ENCODE results near the gene IL1RAPL1.

The IL1RAPL1 gene

GRCh38 chrX:29422034-29422433 is 834.8 kb downstream of the IL1RAPL1 start:
- ChIA-PET POLR2A (no interaction called here), CTCF (no interaction called here)
- Histone ChIP-seq H3K9me3 (ENCODE audit: control extremely low read depth in 1 of 5, control insufficient read depth in 4 of 5, insufficient read depth in 2 of 5, low read depth in 1 of 5, low read length in 4 of 5) (peaks cover 0 to under 1% (median 0%) of the 10 kb centered on the region in 5 experiments), H3K27ac (ENCODE audit: insufficient read depth in 1 of 2, low read depth in 1 of 2, low read length in 2 of 2, poor library complexity in 1 of 2, severe bottlenecking in 2 of 2) (no peak overlapping the region), H3K27me3 (replicated peaks in 2 of 5; ENCODE audit: control insufficient read depth in 4 of 5, insufficient read depth in 5 of 5, low read length in 4 of 5) (no peaks in the 10 kb centered on the region), H3K4me3 (ENCODE audit: control insufficient read depth in 1 of 7, extremely low read depth in 1 of 7, insufficient read depth in 4 of 7, low read depth in 2 of 7, low read length in 6 of 7) (no peak overlapping the region), H3K36me3 (ENCODE audit: control insufficient read depth in 4 of 4, insufficient read depth in 4 of 4, low read length in 3 of 4) (no peaks in the 10 kb centered on the region), H3K4me1 (ENCODE audit: control extremely low read depth in 1 of 4, control insufficient read depth in 4 of 4, insufficient read depth in 4 of 4, low read length in 3 of 4) (no peaks in the 10 kb centered on the region)
- WGBS (ENCODE audit: insufficient coverage), result 42% methylated on average over 2 of the region's 3 CpGs
- no peak for DNase-seq

DNA sequence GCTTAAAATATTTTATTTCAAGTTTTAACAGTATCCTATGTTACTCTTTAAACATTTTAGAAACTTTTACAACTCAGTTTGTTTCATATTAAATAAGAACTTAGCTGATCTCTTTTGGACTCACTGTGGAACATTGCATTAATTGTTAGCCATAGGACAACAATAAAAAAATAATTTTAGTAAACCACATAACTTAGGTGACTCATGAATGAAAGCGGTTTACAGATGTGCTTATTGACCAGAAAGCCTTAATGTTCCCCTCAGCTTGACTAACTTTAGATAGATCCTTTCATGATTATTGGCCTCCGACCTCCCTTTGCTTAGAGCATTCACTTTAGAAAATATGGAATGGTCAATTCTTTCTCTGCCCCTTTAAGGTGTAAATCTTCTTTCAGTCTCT is 844.6 kb downstream of the IL1RAPL1 start:
- Histone ChIP-seq H3K27ac (ENCODE audit: insufficient read depth in 1 of 2, low read depth in 1 of 2, low read length in 2 of 2, poor library complexity in 1 of 2, severe bottlenecking in 2 of 2) (no peak overlapping the region), H3K27me3 (replicated peaks in 2 of 5; ENCODE audit: control insufficient read depth in 4 of 5, insufficient read depth in 5 of 5, low read length in 4 of 5) (no peaks in the 10 kb centered on the region), H3K4me3 (ENCODE audit: control insufficient read depth in 1 of 7, extremely low read depth in 1 of 7, insufficient read depth in 4 of 7, low read depth in 2 of 7, low read length in 6 of 7) (no peak overlapping the region), H3K4me1 (ENCODE audit: control extremely low read depth in 1 of 4, control insufficient read depth in 4 of 4, insufficient read depth in 4 of 4, low read length in 3 of 4) (no peaks in the 10 kb centered on the region), H3K9me3 (ENCODE audit: control extremely low read depth in 1 of 5, control insufficient read depth in 4 of 5, insufficient read depth in 2 of 5, low read depth in 1 of 5, low read length in 4 of 5) (peaks cover 0 to 5% (median 2%) of the 10 kb centered on the region in 5 experiments), H3K36me3 (ENCODE audit: control insufficient read depth in 4 of 4, insufficient read depth in 4 of 4, low read length in 3 of 4) (no peaks in the 10 kb centered on the region)
- ChIA-PET CTCF (no interaction called here), POLR2A (no interaction called here)
- 72% methylated on average over 2 of the region's 2 CpGs for WGBS (ENCODE audit: insufficient coverage)
- no peak for DNase-seq

DNA sequence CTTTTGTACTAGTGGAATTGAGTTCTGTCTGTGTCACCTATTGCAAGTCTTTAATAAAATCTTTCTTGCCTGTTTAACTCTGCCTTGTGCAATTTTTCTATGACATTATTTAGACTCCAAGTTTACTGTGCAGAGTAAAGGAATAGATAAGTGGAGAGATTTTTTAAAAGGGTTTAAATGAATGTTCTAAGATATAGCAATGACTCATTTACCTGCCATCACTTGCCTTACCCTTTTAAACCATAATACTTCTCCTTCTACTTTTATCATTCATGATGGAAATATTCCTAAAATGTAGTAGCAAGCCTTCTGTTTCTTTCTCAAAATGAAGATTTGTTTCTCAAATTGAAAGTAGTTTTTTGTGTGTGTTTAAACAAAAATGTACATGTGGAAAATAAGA is 845.3 kb downstream of the IL1RAPL1 start:
- H3K36me3 ChIP-seq (ENCODE audit: control insufficient read depth in 4 of 4, insufficient read depth in 4 of 4, low read length in 3 of 4), result no peaks in the 10 kb centered on the region
- no peak overlapping the region for H3K27ac ChIP-seq (ENCODE audit: insufficient read depth in 1 of 2, low read depth in 1 of 2, low read length in 2 of 2, poor library complexity in 1 of 2, severe bottlenecking in 2 of 2)
- CTCF ChIA-PET, result no interaction called here
- peaks cover 0 to 2% (median 0%) of the 10 kb centered on the region in 5 experiments for H3K9me3 ChIP-seq (ENCODE audit: control extremely low read depth in 1 of 5, control insufficient read depth in 4 of 5, insufficient read depth in 2 of 5, low read depth in 1 of 5, low read length in 4 of 5)
- DNase-seq, result no peak
- no peaks in the 10 kb centered on the region for H3K4me1 ChIP-seq (ENCODE audit: control extremely low read depth in 1 of 4, control insufficient read depth in 4 of 4, insufficient read depth in 4 of 4, low read length in 3 of 4)
- no peak overlapping the region for H3K4me3 ChIP-seq (ENCODE audit: control insufficient read depth in 1 of 7, extremely low read depth in 1 of 7, insufficient read depth in 4 of 7, low read depth in 2 of 7, low read length in 6 of 7)
- POLR2A ChIA-PET, result no interaction called here
- no peaks in the 10 kb centered on the region for H3K27me3 ChIP-seq (replicated peaks in 2 of 5; ENCODE audit: control insufficient read depth in 4 of 5, insufficient read depth in 5 of 5, low read length in 4 of 5)

DNA sequence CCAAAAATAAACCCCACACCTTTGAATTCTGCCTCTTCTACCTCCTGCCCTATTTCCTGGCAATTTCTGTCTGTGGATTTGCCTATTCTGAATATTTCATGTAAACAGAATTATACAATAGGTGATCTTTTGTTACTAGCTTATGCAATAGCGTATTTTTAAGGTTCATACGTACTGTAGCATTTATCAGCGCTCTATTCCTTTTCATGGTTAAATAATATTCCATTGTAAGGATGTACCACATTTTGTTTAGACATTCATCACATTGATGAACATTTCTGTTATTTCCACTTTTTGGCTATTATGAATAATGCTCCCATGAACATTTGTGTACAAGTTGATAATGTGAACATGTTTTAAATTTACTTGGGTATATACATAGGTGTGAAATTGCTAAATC is 847.7 kb downstream of the IL1RAPL1 start:
- Histone ChIP-seq H3K27ac (ENCODE audit: insufficient read depth in 1 of 2, low read depth in 1 of 2, low read length in 2 of 2, poor library complexity in 1 of 2, severe bottlenecking in 2 of 2) (no peak overlapping the region), H3K4me3 (ENCODE audit: control insufficient read depth in 1 of 7, extremely low read depth in 1 of 7, insufficient read depth in 4 of 7, low read depth in 2 of 7, low read length in 6 of 7) (no peak overlapping the region), H3K27me3 (replicated peaks in 2 of 5; ENCODE audit: control insufficient read depth in 4 of 5, insufficient read depth in 5 of 5, low read length in 4 of 5) (no peaks in the 10 kb centered on the region), H3K36me3 (ENCODE audit: control insufficient read depth in 4 of 4, insufficient read depth in 4 of 4, low read length in 3 of 4) (no peaks in the 10 kb centered on the region), H3K4me1 (ENCODE audit: control extremely low read depth in 1 of 4, control insufficient read depth in 4 of 4, insufficient read depth in 4 of 4, low read length in 3 of 4) (no peaks in the 10 kb centered on the region), H3K9me3 (ENCODE audit: control extremely low read depth in 1 of 5, control insufficient read depth in 4 of 5, insufficient read depth in 2 of 5, low read depth in 1 of 5, low read length in 4 of 5) (peaks cover 0 to 2% (median 0%) of the 10 kb centered on the region in 5 experiments)
- WGBS (ENCODE audit: insufficient coverage), result no CpG with 5 or more reads among the region's 3 CpGs
- POLR2A ChIA-PET, result no interaction called here
- DNase-seq, result no peak
- CTCF ChIA-PET, result no interaction called here

GRCh38 chrX:29435396-29435795 is 848.1 kb downstream of the IL1RAPL1 start:
- peak in 2 of 3 donors; percentile 1 to 2 for DNase-seq
- Histone ChIP-seq H3K36me3 (ENCODE audit: control insufficient read depth in 4 of 4, insufficient read depth in 4 of 4, low read length in 3 of 4) (no peaks in the 10 kb centered on the region), H3K27ac (ENCODE audit: insufficient read depth in 1 of 2, low read depth in 1 of 2, low read length in 2 of 2, poor library complexity in 1 of 2, severe bottlenecking in 2 of 2) (no peak overlapping the region), H3K4me1 (ENCODE audit: control extremely low read depth in 1 of 4, control insufficient read depth in 4 of 4, insufficient read depth in 4 of 4, low read length in 3 of 4) (no peaks in the 10 kb centered on the region), H3K27me3 (replicated peaks in 2 of 5; ENCODE audit: control insufficient read depth in 4 of 5, insufficient read depth in 5 of 5, low read length in 4 of 5) (no peaks in the 10 kb centered on the region), H3K4me3 (ENCODE audit: control insufficient read depth in 1 of 7, extremely low read depth in 1 of 7, insufficient read depth in 4 of 7, low read depth in 2 of 7, low read length in 6 of 7) (no peak overlapping the region), H3K9me3 (ENCODE audit: control extremely low read depth in 1 of 5, control insufficient read depth in 4 of 5, insufficient read depth in 2 of 5, low read depth in 1 of 5, low read length in 4 of 5) (peaks cover 0 to 2% (median 0%) of the 10 kb centered on the region in 5 experiments)
- no CpG with 5 or more reads among the region's 4 CpGs for WGBS (ENCODE audit: insufficient coverage)
- POLR2A ChIA-PET, result no interaction called here
- CTCF ChIA-PET, result no interaction called here

DNA sequence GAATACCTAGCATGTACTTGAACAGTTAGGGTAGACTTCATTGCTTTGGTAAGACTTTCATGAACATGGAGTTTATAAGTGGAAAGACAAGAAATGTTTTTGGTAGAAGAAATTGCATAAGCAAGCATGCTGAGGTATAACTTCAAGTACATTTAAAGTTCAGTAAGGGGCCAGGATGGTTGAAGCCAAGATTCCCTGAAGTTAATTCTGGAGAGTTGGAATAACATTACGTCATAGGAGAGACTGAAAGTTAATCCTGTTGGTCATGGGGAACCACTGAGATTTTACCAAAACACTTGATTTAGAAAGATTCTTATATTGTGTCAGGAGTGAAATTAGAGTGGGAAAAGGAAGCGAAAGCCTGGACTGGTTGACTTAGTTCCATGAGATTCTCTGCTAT is 860.6 kb downstream of the IL1RAPL1 start:
- WGBS (ENCODE audit: insufficient coverage), result 100% methylated on average over 1 of the region's 2 CpGs
- H3K27me3 ChIP-seq (replicated peaks in 2 of 5; ENCODE audit: control insufficient read depth in 4 of 5, insufficient read depth in 5 of 5, low read length in 4 of 5), result no peaks in the 10 kb centered on the region
- no peaks in the 10 kb centered on the region for H3K9me3 ChIP-seq (ENCODE audit: control extremely low read depth in 1 of 5, control insufficient read depth in 4 of 5, insufficient read depth in 2 of 5, low read depth in 1 of 5, low read length in 4 of 5)
- DNase-seq, result no peak
- H3K27ac ChIP-seq (ENCODE audit: insufficient read depth in 1 of 2, low read depth in 1 of 2, low read length in 2 of 2, poor library complexity in 1 of 2, severe bottlenecking in 2 of 2), result no peak overlapping the region
- H3K4me1 ChIP-seq (ENCODE audit: control extremely low read depth in 1 of 4, control insufficient read depth in 4 of 4, insufficient read depth in 4 of 4, low read length in 3 of 4), result peaks cover 0 to 5% (median 1%) of the 10 kb centered on the region in 4 experiments
- ChIA-PET CTCF (no interaction called here), POLR2A (no interaction called here)
- H3K36me3 ChIP-seq (ENCODE audit: control insufficient read depth in 4 of 4, insufficient read depth in 4 of 4, low read length in 3 of 4), result no peaks in the 10 kb centered on the region
- no peak overlapping the region for H3K4me3 ChIP-seq (ENCODE audit: control insufficient read depth in 1 of 7, extremely low read depth in 1 of 7, insufficient read depth in 4 of 7, low read depth in 2 of 7, low read length in 6 of 7)

GRCh38 chrX:29453333-29453732 is 866.1 kb downstream of the IL1RAPL1 start:
- Histone ChIP-seq H3K36me3 (ENCODE audit: control insufficient read depth in 4 of 4, insufficient read depth in 4 of 4, low read length in 3 of 4) (no peaks in the 10 kb centered on the region), H3K27me3 (replicated peaks in 2 of 5; ENCODE audit: control insufficient read depth in 4 of 5, insufficient read depth in 5 of 5, low read length in 4 of 5) (no peaks in the 10 kb centered on the region), H3K9me3 (ENCODE audit: control extremely low read depth in 1 of 5, control insufficient read depth in 4 of 5, insufficient read depth in 2 of 5, low read depth in 1 of 5, low read length in 4 of 5) (no peaks in the 10 kb centered on the region), H3K27ac (ENCODE audit: insufficient read depth in 1 of 2, low read depth in 1 of 2, low read length in 2 of 2, poor library complexity in 1 of 2, severe bottlenecking in 2 of 2) (no peak overlapping the region), H3K4me3 (ENCODE audit: control insufficient read depth in 1 of 7, extremely low read depth in 1 of 7, insufficient read depth in 4 of 7, low read depth in 2 of 7, low read length in 6 of 7) (no peak overlapping the region), H3K4me1 (ENCODE audit: control extremely low read depth in 1 of 4, control insufficient read depth in 4 of 4, insufficient read depth in 4 of 4, low read length in 3 of 4) (peaks cover 0 to 5% (median 1%) of the 10 kb centered on the region in 4 experiments)
- CTCF ChIA-PET, result no interaction called here
- DNase-seq, result no peak
- WGBS (ENCODE audit: insufficient coverage), result 72% methylated on average over 2 of the region's 5 CpGs
- POLR2A ChIA-PET, result no interaction called here
